Measurements from ENCODE around the gene S100A2. TPM values are rescaled to one million over a fixed set of nuclear protein-coding genes. Genes with fewer than 3 reads are reported as not detected.

The S100A2 gene
- total and polyA plus RNA-seq, 2 of the 13 experiments (the other 11 are each of a cell fraction or from before 2014, with no cell fraction given), result 1.2 TPM

DNA sequence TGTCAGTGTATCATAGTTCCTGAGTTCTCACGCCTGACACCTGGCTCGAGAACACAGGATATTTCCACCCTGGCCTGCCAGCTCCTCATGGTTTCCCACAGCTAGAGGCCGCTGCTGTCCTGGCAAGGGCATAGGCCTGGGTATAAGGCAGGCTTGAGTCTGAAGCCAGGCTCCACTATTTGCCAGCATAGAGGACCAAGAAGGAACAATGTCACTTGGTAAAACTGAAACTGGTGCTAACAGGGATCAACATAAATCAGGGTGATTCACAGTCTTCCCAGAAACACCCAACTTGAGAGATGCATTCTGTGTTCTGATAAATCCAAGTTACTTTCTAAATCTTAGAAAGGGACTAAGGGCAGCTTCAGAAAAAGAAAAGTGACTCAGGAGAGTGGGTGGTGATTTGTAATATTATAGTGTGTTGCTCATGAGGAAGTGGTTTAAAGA lies 6.9 kb upstream of the S100A2 start (continued):
- TF ChIP-seq, protein P1, sequence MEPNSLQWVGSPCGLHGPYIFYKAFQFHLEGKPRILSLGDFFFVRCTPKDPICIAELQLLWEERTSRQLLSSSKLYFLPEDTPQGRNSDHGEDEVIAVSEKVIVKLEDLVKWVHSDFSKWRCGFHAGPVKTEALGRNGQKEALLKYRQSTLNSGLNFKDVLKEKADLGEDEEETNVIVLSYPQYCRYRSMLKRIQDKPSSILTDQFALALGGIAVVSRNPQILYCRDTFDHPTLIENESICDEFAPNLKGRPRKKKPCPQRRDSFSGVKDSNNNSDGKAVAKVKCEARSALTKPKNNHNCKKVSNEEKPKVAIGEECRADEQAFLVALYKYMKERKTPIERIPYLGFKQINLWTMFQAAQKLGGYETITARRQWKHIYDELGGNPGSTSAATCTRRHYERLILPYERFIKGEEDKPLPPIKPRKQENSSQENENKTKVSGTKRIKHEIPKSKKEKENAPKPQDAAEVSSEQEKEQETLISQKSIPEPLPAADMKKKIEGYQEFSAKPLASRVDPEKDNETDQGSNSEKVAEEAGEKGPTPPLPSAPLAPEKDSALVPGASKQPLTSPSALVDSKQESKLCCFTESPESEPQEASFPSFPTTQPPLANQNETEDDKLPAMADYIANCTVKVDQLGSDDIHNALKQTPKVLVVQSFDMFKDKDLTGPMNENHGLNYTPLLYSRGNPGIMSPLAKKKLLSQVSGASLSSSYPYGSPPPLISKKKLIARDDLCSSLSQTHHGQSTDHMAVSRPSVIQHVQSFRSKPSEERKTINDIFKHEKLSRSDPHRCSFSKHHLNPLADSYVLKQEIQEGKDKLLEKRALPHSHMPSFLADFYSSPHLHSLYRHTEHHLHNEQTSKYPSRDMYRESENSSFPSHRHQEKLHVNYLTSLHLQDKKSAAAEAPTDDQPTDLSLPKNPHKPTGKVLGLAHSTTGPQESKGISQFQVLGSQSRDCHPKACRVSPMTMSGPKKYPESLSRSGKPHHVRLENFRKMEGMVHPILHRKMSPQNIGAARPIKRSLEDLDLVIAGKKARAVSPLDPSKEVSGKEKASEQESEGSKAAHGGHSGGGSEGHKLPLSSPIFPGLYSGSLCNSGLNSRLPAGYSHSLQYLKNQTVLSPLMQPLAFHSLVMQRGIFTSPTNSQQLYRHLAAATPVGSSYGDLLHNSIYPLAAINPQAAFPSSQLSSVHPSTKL (CRISPR knock-in tag; IDR thresholded peaks at IDR 0.05), result peak; percentile 28; the same call in 1 of the 2 replicates
- 0 out of 2 replicates have a peak, but pooled peaks have one; percentile 13 for TF ChIP-seq RARA (CRISPR knock-in tag; IDR thresholded peaks at IDR 0.05)
- TF ChIP-seq ZNF546 (CRISPR knock-in tag; conservative IDR thresholded peaks at IDR 0.05), result no peak
- no peak for TF ChIP-seq YEATS4 (CRISPR knock-in tag; IDR thresholded peaks at IDR 0.05; ENCODE audit: borderline replicate concordance)
- TF ChIP-seq, protein P2, sequence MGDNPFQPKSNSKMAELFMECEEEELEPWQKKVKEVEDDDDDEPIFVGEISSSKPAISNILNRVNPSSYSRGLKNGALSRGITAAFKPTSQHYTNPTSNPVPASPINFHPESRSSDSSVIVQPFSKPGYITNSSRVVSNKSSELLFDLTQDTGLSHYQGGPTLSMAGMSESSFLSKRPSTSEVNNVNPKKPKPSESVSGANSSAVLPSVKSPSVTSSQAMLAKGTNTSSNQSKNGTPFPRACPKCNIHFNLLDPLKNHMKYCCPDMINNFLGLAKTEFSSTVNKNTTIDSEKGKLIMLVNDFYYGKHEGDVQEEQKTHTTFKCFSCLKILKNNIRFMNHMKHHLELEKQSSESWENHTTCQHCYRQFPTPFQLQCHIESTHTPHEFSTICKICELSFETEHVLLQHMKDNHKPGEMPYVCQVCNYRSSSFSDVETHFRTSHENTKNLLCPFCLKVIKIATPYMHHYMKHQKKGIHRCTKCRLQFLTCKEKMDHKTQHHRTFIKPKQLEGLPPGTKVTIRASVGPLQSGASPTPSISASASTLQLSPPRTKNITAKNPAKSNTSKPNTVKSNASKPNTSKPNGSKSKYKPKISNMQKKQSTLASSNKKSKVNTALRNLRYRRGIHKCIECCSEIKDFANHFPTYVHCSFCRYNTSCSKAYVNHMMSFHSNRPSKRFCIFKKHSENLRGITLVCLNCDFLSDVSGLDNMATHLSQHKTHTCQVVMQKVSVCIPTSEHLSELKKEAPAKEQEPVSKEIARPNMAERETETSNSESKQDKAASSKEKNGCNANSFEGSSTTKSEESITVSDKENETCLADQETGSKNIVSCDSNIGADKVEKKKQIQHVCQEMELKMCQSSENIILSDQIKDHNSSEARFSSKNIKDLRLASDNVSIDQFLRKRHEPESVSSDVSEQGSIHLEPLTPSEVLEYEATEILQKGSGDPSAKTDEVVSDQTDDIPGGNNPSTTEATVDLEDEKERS (CRISPR knock-in tag; IDR thresholded peaks at IDR 0.05), result no peak
- peak; percentile 57 for TF ChIP-seq TEAD3 (CRISPR knock-in tag; optimal IDR thresholded peaks at IDR 0.05; ENCODE audit: borderline replicate concordance)
- TF ChIP-seq PHF8 (CRISPR knock-in tag; IDR thresholded peaks at IDR 0.05), result 0 out of 2 replicates have a peak, but pooled peaks have one; percentile 9
- TF ChIP-seq, protein P3, sequence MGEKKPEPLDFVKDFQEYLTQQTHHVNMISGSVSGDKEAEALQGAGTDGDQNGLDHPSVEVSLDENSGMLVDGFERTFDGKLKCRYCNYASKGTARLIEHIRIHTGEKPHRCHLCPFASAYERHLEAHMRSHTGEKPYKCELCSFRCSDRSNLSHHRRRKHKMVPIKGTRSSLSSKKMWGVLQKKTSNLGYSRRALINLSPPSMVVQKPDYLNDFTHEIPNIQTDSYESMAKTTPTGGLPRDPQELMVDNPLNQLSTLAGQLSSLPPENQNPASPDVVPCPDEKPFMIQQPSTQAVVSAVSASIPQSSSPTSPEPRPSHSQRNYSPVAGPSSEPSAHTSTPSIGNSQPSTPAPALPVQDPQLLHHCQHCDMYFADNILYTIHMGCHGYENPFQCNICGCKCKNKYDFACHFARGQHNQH (CRISPR knock-in tag; IDR thresholded peaks at IDR 0.05), result peak; percentile 44; the same call in 1 of the 2 replicates
- peak in 1 of 2 experiments; percentile 50; a peak in 1 of 4 replicates for TF ChIP-seq KLF16 (CRISPR knock-in tag; IDR thresholded peaks at IDR 0.05)
- TF ChIP-seq, protein P4, sequence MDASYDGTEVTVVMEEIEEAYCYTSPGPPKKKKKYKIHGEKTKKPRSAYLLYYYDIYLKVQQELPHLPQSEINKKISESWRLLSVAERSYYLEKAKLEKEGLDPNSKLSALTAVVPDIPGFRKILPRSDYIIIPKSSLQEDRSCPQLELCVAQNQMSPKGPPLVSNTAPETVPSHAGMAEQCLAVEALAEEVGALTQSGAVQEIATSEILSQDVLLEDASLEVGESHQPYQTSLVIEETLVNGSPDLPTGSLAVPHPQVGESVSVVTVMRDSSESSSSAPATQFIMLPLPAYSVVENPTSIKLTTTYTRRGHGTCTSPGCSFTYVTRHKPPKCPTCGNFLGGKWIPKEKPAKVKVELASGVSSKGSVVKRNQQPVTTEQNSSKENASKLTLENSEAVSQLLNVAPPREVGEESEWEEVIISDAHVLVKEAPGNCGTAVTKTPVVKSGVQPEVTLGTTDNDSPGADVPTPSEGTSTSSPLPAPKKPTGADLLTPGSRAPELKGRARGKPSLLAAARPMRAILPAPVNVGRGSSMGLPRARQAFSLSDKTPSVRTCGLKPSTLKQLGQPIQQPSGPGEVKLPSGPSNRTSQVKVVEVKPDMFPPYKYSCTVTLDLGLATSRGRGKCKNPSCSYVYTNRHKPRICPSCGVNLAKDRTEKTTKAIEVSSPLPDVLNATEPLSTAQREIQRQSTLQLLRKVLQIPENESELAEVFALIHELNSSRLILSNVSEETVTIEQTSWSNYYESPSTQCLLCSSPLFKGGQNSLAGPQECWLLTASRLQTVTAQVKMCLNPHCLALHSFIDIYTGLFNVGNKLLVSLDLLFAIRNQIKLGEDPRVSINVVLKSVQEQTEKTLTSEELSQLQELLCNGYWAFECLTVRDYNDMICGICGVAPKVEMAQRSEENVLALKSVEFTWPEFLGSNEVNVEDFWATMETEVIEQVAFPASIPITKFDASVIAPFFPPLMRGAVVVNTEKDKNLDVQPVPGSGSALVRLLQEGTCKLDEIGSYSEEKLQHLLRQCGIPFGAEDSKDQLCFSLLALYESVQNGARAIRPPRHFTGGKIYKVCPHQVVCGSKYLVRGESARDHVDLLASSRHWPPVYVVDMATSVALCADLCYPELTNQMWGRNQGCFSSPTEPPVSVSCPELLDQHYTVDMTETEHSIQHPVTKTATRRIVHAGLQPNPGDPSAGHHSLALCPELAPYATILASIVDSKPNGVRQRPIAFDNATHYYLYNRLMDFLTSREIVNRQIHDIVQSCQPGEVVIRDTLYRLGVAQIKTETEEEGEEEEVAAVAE (CRISPR knock-in tag; IDR thresholded peaks at IDR 0.05; ENCODE audit: borderline replicate concordance), result 0 out of 2 replicates have a peak, but pooled peaks have one; percentile 35
- 0 out of 2 replicates have a peak, but pooled peaks have one; percentile 21 for TF ChIP-seq CBX5 (CRISPR knock-in tag; IDR thresholded peaks at IDR 0.05; ENCODE audit: borderline replicate concordance)
- TF ChIP-seq ZNF670 (CRISPR knock-in tag; IDR thresholded peaks at IDR 0.05; ENCODE audit: borderline replicate concordance), result 0 out of 2 replicates have a peak, but pooled peaks have one; percentile 16
- TF ChIP-seq REPIN1 (CRISPR knock-in tag; IDR thresholded peaks at IDR 0.05; ENCODE audit: borderline replicate concordance, low read depth), result 0 out of 2 replicates have a peak, but pooled peaks have one; percentile 29
- TF ChIP-seq, protein P5, sequence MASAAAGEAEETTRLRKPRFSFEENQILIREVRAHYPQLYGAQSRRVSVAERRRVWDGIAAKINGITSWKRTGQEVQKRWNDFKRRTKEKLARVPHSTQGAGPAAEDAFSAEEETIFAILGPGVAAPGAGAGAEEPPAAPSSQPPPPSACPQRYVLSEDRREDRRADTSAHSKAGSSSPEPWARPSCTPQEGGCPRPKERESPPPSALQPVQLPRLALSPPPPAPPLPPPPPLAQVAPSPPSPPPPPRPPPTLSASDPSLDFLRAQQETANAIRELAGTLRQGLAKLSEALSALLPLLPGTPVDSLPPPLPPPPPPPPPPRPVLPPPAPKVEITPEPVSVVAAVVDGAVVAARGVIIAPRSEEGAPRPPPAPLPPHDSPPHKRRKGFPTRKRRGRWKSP (CRISPR knock-in tag; IDR thresholded peaks at IDR 0.05), result peak; percentile 25; the same call in 1 of the 2 replicates
- TF ChIP-seq FOSL2 (CRISPR knock-in tag; IDR thresholded peaks at IDR 0.05), result peak; percentile 31

Data from HepG2 (cell line).